ENCODE results near the gene LANCL2.
"Not testable (repeated sequence)": the region's sequence is repeated elsewhere in the genome, so short reads cannot be mapped to it uniquely, and the experiment has no call there.

Gene LANCL2

DNA sequence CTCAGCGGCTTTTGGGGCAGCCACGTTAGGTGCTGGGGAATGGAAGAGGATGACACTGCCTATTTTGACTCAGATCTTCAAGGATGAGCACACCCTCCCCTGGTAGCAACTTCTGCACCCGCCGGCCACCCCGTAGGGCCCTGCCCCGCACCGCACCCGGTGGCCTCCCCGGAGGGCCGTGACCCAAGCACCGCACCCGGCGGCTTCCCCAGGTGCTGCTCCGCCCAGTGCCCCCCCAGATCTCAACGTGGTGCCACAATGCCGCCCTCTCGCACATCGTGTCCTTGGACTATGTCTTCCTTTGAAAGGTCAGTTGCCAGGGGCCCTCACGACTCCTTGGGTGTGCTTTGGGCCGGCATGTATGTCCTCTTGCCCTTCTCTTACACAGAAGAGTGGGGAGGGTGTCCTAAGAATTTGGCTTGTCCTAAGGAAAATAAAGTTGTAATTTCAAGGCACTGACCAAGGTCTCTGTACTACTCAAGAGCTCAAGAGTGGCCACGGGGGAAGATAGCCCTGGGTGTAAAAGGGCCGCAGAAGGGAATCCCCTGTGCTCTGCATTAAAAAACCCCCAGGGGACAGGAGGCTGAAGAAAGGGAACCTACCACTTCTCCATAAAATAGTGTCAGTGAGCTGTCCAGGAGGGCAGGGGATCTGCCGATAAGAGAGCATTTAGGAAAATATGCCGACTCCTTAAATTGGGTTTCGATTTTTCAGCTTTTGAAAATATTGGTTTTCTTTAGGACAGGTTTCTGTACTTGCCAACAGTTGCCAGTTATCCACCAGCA lies 1.6 kb upstream of the LANCL2 start:
- DNase-seq, result no peak

DNA sequence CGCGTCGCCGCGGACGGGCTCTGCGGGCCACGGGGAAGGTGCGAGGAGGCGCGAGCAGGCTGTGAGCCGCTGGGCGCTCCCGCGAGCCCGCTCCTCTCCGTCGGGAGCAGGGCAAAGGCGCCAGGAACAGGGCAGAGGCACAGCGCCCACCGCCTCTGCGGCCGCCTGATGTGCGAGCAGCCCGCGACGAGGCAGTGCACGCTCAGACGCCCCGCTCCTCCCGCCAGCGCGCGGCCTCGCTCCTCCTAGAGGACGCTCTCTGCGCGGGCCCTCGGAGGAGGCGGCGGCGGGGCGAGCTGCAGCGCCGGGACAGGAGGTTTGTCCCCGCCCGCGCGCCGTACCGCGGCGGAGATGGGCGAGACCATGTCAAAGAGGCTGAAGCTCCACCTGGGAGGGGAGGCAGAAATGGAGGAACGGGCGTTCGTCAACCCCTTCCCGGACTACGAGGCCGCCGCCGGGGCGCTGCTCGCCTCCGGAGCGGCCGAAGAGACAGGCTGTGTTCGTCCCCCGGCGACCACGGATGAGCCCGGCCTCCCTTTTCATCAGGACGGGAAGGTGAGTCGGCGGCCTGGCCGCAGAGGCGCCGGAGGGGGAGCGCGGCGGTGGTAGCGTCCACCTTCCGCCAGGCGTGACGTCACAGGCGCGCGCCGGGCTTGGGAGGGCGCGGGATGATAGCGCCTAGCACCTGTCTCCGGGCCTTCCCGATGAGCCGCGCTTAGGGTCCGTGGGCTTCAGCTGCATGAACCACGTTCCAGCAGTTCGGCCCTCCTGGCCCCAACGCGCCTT lies 731 bp downstream of the LANCL2 start:
- peak; percentile 81 to 91 for DNase-seq

- DNase-seq, result peak in 1 of 2 experiments; percentile 13
These were observed 1.4 kb downstream of the LANCL2 start for GRCh38 chr7:55366461-55367070.

DNA sequence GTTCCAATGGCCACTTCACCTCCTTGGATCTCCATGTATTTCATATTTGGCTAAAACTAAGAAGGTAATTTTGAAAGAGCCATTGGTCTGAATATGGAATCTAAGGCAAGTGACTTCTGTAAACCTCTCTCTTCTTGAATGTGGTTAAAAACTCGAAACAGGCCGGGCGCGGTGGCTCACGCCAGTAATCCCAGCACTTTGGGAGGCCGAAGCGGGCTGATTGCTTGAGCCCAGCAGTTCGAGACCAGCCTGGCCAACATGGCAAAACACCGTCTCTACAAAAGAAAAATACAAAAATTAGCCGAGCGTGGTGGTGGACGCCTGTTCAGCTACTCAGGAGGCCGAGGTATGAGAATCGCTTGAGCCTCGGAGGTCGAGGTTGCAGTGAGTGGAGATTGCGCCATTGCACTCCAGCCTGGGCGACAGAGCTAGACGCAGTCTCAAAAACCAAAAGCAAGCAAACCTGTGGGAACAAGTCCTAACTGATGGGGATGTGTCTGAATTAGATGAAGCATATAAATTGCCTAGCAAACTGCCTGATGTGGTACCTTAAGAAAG lies 2.2 kb downstream of the LANCL2 start:
- DNase-seq, result no peak

GRCh38 chr7:55369427-55370400 lies 4.6 kb downstream of the LANCL2 start:
- peak; percentile 64 to 86 for DNase-seq

DNA sequence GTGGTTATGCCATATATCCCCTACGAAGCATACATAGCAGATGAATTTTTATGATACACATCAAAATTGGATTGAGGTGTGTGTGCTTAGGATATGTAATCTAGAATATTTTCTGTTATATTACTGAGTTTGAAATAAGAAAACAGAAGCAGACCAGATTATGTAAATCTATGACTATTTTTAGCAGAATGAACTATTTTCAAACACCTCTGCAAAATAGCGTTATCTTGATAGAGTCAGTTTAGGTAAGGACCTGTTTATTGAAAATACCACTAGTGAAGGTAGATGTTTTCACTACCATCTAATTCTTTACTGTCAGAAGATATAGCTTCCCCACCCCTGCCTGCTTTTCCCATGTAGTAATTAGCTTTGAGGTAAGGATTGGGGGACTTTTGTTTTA lies 9.1 kb downstream of the LANCL2 start:
- DNase-seq, result no peak

GRCh38 chr7:55375237-55375636 lies 10.1 kb downstream of the LANCL2 start:
- no peak for DNase-seq

- no peak for DNase-seq
These were observed 12.2 kb downstream of the LANCL2 start for GRCh38 chr7:55377162-55377817.

- DNase-seq, result no peak
These were observed 14.1 kb downstream of the LANCL2 start for GRCh38 chr7:55379285-55379684.

DNA sequence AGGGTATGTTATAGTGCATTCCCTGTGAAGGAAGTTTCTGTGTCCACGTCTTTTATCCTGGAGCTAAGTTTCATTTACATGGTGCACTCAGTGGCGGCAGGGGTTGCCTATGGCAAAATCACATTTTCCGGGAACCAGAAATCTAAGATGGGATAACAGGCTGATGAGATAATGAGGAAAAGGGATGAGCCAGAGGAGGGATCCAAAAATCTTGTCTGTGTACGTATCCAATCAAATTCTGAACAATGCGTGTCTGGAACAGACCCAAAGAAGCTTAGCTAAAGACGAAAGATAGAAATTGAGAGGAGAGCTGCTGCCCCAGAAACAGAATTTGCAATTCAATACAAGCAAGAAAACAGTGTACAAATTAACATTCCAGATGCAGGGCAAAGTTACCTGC lies 16.1 kb downstream of the LANCL2 start:
- DNase-seq, result no peak

- no peak for DNase-seq
These were observed 16.6 kb downstream of the LANCL2 start for GRCh38 chr7:55381696-55382095.

DNA sequence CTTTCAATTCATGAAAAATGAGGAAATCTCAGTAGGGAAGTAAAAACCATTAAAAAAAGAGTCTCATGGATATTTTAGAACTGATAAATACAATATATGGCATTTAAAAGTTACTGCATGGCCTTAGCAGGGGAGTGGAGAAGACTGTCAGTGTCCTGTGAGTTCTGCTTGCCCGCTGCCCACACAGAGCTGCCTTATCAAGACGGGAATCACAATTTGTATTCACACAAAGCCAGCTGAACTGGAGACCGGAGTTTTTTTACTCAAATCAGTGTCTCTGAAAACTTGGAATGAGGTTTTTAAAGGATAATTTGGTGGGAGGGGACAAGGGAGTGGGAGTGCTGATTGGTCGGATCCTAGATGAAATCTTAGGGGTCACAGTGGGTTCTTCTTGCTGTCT lies 17.1 kb downstream of the LANCL2 start:
- DNase-seq, result no peak

- no peak for DNase-seq
These were observed 21.4 kb downstream of the LANCL2 start for GRCh38 chr7:55386541-55386940.

- peak in 1 of 2 experiments; percentile 1 for DNase-seq
These were observed 22.2 kb downstream of the LANCL2 start for GRCh38 chr7:55387062-55387965.

GRCh38 chr7:55396233-55396785 lies 31.2 kb downstream of the LANCL2 start:
- no peak for DNase-seq

- no peak for DNase-seq
These were observed 32.5 kb downstream of the LANCL2 start for GRCh38 chr7:55397617-55398016.

- no peak for DNase-seq
These were observed 35.1 kb downstream of the LANCL2 start for GRCh38 chr7:55400191-55400590.

DNA sequence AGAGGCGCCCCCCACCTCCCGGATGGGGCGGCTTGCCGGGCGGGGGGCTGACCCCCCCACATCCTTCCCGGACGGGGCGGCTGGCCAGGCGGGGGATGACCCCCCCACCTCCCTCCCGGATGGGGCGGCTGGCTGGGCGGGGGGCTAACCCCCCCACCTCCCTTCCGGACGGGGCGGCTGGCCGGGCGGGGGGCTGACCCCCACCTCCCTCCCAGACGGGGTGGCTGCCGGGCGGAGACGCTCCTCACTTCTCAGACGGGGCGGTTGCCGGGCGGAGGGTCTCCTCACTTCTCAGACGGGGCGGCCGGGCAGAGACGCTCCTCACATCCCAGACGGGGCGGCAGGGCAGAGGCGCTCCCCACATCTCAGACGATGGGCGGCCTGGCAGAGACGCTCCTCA lies 37.4 kb downstream of the LANCL2 start:
- not testable (repeated sequence) for DNase-seq

DNA sequence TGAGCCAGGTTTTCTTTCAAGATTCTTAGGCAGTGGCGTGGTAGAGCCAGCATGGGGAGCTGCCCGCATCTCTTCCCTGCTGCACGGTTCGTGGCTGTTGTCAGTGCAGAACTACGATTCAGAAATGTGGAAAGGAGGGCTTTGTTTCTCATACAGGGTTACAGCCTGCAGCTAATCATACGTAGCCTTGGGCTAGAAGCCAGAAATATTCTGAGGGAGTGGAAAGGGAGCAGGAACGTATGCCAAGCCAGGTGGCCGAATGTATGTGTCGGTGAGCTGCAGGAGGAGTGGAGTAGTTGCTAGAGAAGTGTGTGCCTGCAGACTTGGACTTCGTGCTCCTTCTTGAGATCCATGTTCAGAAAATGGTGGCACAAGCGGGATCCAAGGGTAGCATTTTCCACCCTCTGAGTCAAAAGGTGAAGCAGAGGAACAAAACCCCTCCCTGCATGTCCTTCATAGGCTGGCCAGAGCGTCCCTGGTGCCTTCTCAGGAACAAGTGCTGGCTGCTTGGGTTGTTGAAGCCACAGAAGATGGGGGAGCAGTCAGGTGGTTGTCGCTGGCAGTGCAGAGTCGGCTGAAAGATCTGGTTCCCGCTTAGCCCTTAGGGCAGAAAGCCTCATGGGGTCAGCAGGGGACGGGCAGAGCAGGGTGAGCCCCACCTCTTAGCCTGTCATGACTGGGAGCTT lies 40.9 kb downstream of the LANCL2 start:
- no peak for DNase-seq

Data from NCI-H524 (cell line).